Progenitor cell of endocrine pancreas (in vitro differentiated cells): ENCODE measurements around the gene GALNT8. TPM values are rescaled to one million over a fixed set of nuclear protein-coding genes. Genes with fewer than 3 reads are reported as not detected.
A peak's percentile ranks its signal among the peaks of the same experiment; 100 is the strongest.

Experiments
- DNase-seq: peaks from one replicate; pipeline ENCODE4 v3.0.0; 2021; ENCODE audit warnings: low spot score; ENCODE audit not compliant: unreplicated experiment
- H3K27ac Mint-ChIP-seq: 2 replicates; pipeline ENCODE4 v1.8.0; 2021; ENCODE audit warnings: mild to moderate bottlenecking, moderate library complexity, mixed read lengths
- H3K27me3 Mint-ChIP-seq: 2 replicates; pipeline ENCODE4 v1.8.0; 2021; ENCODE audit warnings: mixed read lengths
- H3K36me3 Mint-ChIP-seq: 2 replicates; pipeline ENCODE4 v1.8.0; 2022; ENCODE audit warnings: mixed read lengths; ENCODE audit not compliant: insufficient read depth
- H3K4me1 Mint-ChIP-seq: 2 replicates; pipeline ENCODE4 v1.8.0; 2021; ENCODE audit warnings: low read depth, mixed read lengths
- H3K4me3 Mint-ChIP-seq: 2 replicates; pipeline ENCODE4 v1.8.0; 2021; ENCODE audit warnings: low read depth, mild to moderate bottlenecking, moderate library complexity, mixed read lengths
- H3K9me3 Mint-ChIP-seq: 2 replicates; pipeline ENCODE4 v1.8.0; 2021; ENCODE audit warnings: low read depth, mixed read lengths
- total RNA-seq: library from RNA; stranded (reverse); gene quantifications from 2 replicates; pipeline ENCODE4 v1.2.1, GENCODE V29; 2021
- TF ChIP-seq, protein P1 (sequence below): fragments of 200-600 bp; sonication (generic); IDR thresholded peaks from one replicate; pipeline ENCODE4 v1.5.0; 2021; ENCODE audit warnings: antibody characterized with exemption, mild to moderate bottlenecking; ENCODE audit not compliant: unreplicated experiment

Gene GALNT8
- total RNA-seq, 1 donor from 2014 or later, result 15.6 TPM

DNA sequence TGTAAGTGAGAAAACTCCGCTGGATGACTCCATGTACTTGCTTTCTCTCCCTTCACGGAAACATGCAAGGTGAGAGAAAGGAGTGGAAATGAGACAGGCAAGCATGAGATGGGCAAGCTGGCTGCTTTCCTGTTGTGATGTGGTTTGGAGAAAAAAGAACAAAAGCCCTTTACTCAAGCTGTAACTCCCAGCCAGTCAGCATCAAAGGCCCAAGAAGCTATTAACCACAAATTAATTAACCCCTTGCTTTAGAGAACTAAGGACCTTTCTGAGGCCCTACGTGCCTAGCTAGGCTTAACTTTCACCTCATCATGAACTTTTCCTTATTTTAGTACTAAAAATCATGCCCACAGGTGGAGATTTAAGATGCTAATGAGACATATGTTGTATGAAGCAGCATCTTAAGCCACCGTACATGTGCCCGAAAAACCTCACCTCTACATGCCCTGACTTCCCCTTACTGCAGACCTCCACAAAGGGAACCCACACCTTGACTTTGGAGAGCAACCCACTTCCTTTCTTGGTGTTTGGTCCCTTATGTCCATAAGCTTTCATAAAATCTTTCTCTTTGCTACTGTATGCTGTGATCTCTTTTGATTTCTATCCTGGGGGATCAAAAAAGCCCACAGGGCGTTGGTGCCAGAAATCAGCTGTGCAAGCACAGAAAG, 87.0 kb downstream of the GALNT8 start:
- peaks cover 4% of the 10 kb centered on the region for H3K4me1 Mint-ChIP-seq
- H3K36me3 Mint-ChIP-seq, result peaks cover 7% of the 10 kb centered on the region
- no peak overlapping the region for H3K4me3 Mint-ChIP-seq
- DNase-seq, result no peak
- H3K27me3 Mint-ChIP-seq, result peaks cover 73% of the 10 kb centered on the region
- H3K9me3 Mint-ChIP-seq, result no peaks in the 10 kb centered on the region
- H3K27ac Mint-ChIP-seq, result no peak overlapping the region
- TF ChIP-seq, protein P1, sequence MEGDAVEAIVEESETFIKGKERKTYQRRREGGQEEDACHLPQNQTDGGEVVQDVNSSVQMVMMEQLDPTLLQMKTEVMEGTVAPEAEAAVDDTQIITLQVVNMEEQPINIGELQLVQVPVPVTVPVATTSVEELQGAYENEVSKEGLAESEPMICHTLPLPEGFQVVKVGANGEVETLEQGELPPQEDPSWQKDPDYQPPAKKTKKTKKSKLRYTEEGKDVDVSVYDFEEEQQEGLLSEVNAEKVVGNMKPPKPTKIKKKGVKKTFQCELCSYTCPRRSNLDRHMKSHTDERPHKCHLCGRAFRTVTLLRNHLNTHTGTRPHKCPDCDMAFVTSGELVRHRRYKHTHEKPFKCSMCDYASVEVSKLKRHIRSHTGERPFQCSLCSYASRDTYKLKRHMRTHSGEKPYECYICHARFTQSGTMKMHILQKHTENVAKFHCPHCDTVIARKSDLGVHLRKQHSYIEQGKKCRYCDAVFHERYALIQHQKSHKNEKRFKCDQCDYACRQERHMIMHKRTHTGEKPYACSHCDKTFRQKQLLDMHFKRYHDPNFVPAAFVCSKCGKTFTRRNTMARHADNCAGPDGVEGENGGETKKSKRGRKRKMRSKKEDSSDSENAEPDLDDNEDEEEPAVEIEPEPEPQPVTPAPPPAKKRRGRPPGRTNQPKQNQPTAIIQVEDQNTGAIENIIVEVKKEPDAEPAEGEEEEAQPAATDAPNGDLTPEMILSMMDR, result no peak

GRCh38 chr12:4807813-4808212, 87.6 kb downstream of the GALNT8 start:
- no peak for DNase-seq

DNA sequence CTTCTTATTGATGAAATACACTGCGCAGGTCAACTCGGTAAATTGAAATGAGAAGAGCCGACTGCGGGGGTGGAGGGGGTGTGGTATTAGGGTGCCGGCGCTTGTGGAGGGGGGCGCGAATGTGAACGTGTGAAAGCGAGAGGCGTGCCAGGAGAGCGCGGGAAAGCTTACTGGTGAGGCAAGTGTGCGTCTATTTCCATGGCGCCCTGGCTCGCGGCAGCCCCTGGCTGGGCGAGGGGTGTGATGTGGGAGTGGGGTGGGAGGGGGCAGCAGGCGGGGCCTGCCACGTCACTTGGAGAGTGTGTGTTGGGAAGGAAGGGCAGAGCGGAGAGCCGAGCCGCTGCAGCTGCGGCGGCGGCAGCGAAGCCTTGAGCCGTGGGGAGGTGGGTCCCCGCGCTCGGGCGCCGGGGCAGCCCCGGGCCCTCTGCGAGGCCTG, 88.8 kb downstream of the GALNT8 start:
- Mint-ChIP-seq H3K36me3 (peaks cover 7% of the 10 kb centered on the region), H3K27me3 (peaks cover 74% of the 10 kb centered on the region), H3K4me3 (peak overlapping the region; percentile 75), H3K9me3 (no peaks in the 10 kb centered on the region), H3K27ac (peak overlapping the region; percentile 63), H3K4me1 (peaks cover 4% of the 10 kb centered on the region)
- peak; percentile 65 for DNase-seq
- TF ChIP-seq, protein P1, result no peak

More at GRCh38 chr12:4807813-4808212, 87.6 kb downstream of the GALNT8 start:
- Mint-ChIP-seq H3K36me3 (peaks cover 7% of the 10 kb centered on the region), H3K4me1 (peaks cover 4% of the 10 kb centered on the region), H3K4me3 (no peak overlapping the region), H3K27ac (no peak overlapping the region), H3K27me3 (peaks cover 75% of the 10 kb centered on the region), H3K9me3 (no peaks in the 10 kb centered on the region)
- TF ChIP-seq, protein P1, result no peak

DNA sequence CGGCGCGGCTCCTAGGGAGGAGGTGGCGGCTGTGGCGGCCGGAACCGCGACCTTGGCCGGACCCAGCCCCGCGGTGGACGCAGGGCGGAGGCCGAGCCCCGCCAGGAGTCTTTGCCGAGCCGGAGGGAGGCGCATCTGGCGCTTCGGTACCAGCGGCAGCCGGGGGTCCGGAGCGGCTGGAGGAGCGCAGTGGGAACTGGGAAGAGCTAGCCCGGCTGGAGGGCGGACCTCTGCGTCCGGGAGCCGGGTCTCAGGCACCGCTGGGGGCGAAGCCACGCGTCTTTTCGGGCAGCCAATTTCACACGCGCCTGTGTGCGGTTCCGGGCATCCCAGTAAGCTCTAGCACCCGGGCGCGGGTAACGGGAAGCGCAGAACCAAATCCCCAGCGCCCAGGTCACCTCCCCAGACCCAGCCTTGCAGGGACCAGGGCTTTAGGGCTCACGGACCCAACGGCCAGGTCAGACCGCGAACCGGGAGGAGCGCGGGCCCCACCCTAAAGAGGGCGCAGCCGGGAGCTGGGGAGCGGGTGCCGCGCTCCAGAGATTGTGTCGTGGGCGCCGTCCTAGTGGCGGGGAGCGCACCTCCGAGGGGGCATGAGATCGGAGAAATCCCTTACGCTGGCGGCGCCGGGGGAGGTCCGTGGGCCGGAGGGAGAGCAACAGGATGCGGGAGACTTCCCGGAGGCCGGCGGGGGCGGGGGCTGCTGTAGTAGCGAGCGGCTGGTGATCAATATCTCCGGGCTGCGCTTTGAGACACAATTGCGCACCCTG, 89.4 kb downstream of the GALNT8 start:
- peaks cover 4% of the 10 kb centered on the region for H3K4me1 Mint-ChIP-seq
- H3K27me3 Mint-ChIP-seq, result peaks cover 76% of the 10 kb centered on the region
- TF ChIP-seq, protein P1, result peak; percentile 33
- H3K27ac Mint-ChIP-seq, result no peak overlapping the region
- DNase-seq, result peak; percentile 50
- peaks cover 7% of the 10 kb centered on the region for H3K36me3 Mint-ChIP-seq
- H3K9me3 Mint-ChIP-seq, result no peaks in the 10 kb centered on the region
- H3K4me3 Mint-ChIP-seq, result peak overlapping the region; percentile 75

- TF ChIP-seq, protein P1, result peak; percentile 9
- Mint-ChIP-seq H3K4me1 (peaks cover 6% of the 10 kb centered on the region), H3K27me3 (peaks cover 76% of the 10 kb centered on the region), H3K9me3 (no peaks in the 10 kb centered on the region), H3K27ac (no peak overlapping the region), H3K36me3 (peaks cover 7% of the 10 kb centered on the region), H3K4me3 (peak overlapping the region; percentile 75)
- DNase-seq, result no peak
These were observed 90.0 kb downstream of the GALNT8 start for GRCh38 chr12:4810219-4810671.
